A549 (cell line): ENCODE data around the gene CLEC6A.

Source experiments
- CHD4 ChIP-seq: fragments of 200-600 bp; sonication (generic); IDR thresholded peaks from 2 replicates; pipeline ENCODE4 v1.6.1; 2016; ENCODE audit warnings: antibody characterized with exemption, mild to moderate bottlenecking, borderline replicate concordance
- CTCF ChIP-seq: fragments of >200 bp; sonication (Bioruptor Twin); formaldehyde crosslinking; IDR thresholded peaks from 3 replicates; pipeline ENCODE4 v1.5.1; 2016
- TF ChIP-seq, protein P1 (sequence below): fragments of 200-600 bp; sonication (generic); IDR thresholded peaks from 2 replicates; pipeline ENCODE4 v1.6.1; 2016; ENCODE audit warnings: antibody characterized with exemption, mild to moderate bottlenecking, moderate library complexity

GRCh38 chr12:8491646-8492530 lies 36.1 kb downstream of the CLEC6A start:
- TF ChIP-seq CTCF (no peak), CHD4 (no peak)
- TF ChIP-seq, protein P1, sequence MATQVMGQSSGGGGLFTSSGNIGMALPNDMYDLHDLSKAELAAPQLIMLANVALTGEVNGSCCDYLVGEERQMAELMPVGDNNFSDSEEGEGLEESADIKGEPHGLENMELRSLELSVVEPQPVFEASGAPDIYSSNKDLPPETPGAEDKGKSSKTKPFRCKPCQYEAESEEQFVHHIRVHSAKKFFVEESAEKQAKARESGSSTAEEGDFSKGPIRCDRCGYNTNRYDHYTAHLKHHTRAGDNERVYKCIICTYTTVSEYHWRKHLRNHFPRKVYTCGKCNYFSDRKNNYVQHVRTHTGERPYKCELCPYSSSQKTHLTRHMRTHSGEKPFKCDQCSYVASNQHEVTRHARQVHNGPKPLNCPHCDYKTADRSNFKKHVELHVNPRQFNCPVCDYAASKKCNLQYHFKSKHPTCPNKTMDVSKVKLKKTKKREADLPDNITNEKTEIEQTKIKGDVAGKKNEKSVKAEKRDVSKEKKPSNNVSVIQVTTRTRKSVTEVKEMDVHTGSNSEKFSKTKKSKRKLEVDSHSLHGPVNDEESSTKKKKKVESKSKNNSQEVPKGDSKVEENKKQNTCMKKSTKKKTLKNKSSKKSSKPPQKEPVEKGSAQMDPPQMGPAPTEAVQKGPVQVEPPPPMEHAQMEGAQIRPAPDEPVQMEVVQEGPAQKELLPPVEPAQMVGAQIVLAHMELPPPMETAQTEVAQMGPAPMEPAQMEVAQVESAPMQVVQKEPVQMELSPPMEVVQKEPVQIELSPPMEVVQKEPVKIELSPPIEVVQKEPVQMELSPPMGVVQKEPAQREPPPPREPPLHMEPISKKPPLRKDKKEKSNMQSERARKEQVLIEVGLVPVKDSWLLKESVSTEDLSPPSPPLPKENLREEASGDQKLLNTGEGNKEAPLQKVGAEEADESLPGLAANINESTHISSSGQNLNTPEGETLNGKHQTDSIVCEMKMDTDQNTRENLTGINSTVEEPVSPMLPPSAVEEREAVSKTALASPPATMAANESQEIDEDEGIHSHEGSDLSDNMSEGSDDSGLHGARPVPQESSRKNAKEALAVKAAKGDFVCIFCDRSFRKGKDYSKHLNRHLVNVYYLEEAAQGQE, result no peak
